GM18508 (cell line): ENCODE data around the gene PRR36.

Source experiments
- ATAC-seq: cut with Tn5 transposase; IDR thresholded peaks from one replicate; pipeline ENCODE4 v1.9.1; 2021; ENCODE audit warnings: moderate number of reproducible peaks; ENCODE audit not compliant: insufficient read depth, unreplicated experiment

The PRR36 gene

GRCh38 chr19:7829561-7830271 lies 44.5 kb downstream of the PRR36 start, which contains the start of gene EVI5L:
Gene EVI5L (plus strand): TSS chr19:7830218. CDS start chr19:7846543, 16,325 bp downstream.
- peak; percentile 77 for ATAC-seq

- no peak for ATAC-seq
These were observed 45.0 kb downstream of the PRR36 start for GRCh38 chr19:7829166-7829520.

GRCh38 chr19:7823686-7824301 lies 50.4 kb downstream of the PRR36 start:
- ATAC-seq: no peak

- ATAC-seq: no peak
These were observed 51.2 kb downstream of the PRR36 start for GRCh38 chr19:7822910-7823515.

GRCh38 chr19:7820588-7820987 lies 53.6 kb downstream of the PRR36 start:
- no peak for ATAC-seq

- no peak for ATAC-seq
These were observed 54.9 kb downstream of the PRR36 start for GRCh38 chr19:7819337-7819736.

GRCh38 chr19:7818806-7819205 lies 55.4 kb downstream of the PRR36 start:
- ATAC-seq: no peak
